HEK293 (cell line): ENCODE measurements around the gene MUC4.
A peak's percentile ranks its signal among the peaks of the same experiment; 100 is the strongest.

Experiments used
- CTCF ChIA-PET: fragments of 350-600 bp; formaldehyde crosslinking; extraction: SDS; loops from one replicate; lab custom pipeline; 2021; ENCODE audit warnings: antibody characterized with exemption; lab: Yijun Ruan, JAX
- POLR2A ChIA-PET: fragments of 300-600 bp; formaldehyde crosslinking; extraction: SDS; loops from one replicate; lab custom pipeline; 2020; ENCODE audit warnings: antibody characterized with exemption, inconsistent platforms; lab: Yijun Ruan, JAX
- H3K27ac ChIP-seq: fragments of 200-500 bp; sonication (Bioruptor generic); 2 replicates; pipeline ENCODE4 v1.5.1; 2014; ENCODE audit warnings: low read depth, low read length, control low read depth, inconsistent platforms; ENCODE audit errors: extremely low read depth
- H3K36me3 ChIP-seq, 2 experiments: fragments of 200-500 bp in 1 of 2; sonication (Bioruptor generic) in 1 of 2; 1 replicate in 1 of 2; 2 replicates in 1 of 2; pipeline ENCODE4 v1.5.1; 2014 to 2017; ENCODE audit warnings: inconsistent platforms in 2 of 2, low read length in 2 of 2; ENCODE audit not compliant: control insufficient read depth in 2 of 2, insufficient read depth in 1 of 2
- H3K4me1 ChIP-seq: fragments of 200-500 bp; sonication (Bioruptor generic); 2 replicates; pipeline ENCODE4 v1.5.1; 2014; ENCODE audit warnings: mild to moderate bottlenecking, low read length, inconsistent platforms; ENCODE audit not compliant: control insufficient read depth, insufficient read depth
- H3K4me3 ChIP-seq: 2 replicates; pipeline ENCODE4 v1.5.1; 2011; ENCODE audit warnings: low read depth, mild to moderate bottlenecking, control low read depth, low read length, moderate library complexity
- H3K9me3 ChIP-seq: fragments of 200-500 bp; sonication (Bioruptor generic); 2 replicates; pipeline ENCODE4 v1.5.1; 2014; ENCODE audit warnings: low read depth, low read length, inconsistent platforms; ENCODE audit not compliant: control insufficient read depth, insufficient read depth
- BCL11B ChIP-seq: fragments of 450-650 bp; formaldehyde crosslinking; IDR thresholded peaks from 2 replicates; pipeline ENCODE4 v1.5.1; 2016; ENCODE audit warnings: low read depth, missing biosample characterization, missing genetic modification characterization
- CTCF ChIP-seq: fragments of 450-650 bp; formaldehyde crosslinking; IDR thresholded peaks from 2 replicates; pipeline ENCODE4 v1.5.1; 2016; ENCODE audit warnings: missing biosample characterization, missing genetic modification characterization
- PRDM2 ChIP-seq: fragments of 450-650 bp; formaldehyde crosslinking; IDR thresholded peaks from 2 replicates; pipeline ENCODE4 v1.5.1; 2016; ENCODE audit warnings: missing biosample characterization, missing genetic modification characterization, borderline replicate concordance
- TRIM28 ChIP-seq: IDR thresholded peaks from 2 replicates; pipeline ENCODE4 v1.6.1; 2011; ENCODE audit warnings: low read length, control low read depth, borderline replicate concordance
- ZBTB17 ChIP-seq: fragments of 450-650 bp; formaldehyde crosslinking; IDR thresholded peaks from 2 replicates; pipeline ENCODE4 v1.5.1; 2016; ENCODE audit warnings: missing biosample characterization, missing genetic modification characterization
- ZBTB7A ChIP-seq: fragments of 450-650 bp; formaldehyde crosslinking; IDR thresholded peaks from 2 replicates; pipeline ENCODE4 v1.5.1; 2016; ENCODE audit warnings: low read depth, missing biosample characterization, missing genetic modification characterization
- ZBTB8A ChIP-seq: fragments of 450-650 bp; formaldehyde crosslinking; IDR thresholded peaks from 2 replicates; pipeline ENCODE4 v1.5.1; 2016; ENCODE audit warnings: missing biosample characterization, missing genetic modification characterization
- ZFHX2 ChIP-seq: fragments of 450-650 bp; formaldehyde crosslinking; conservative IDR thresholded peaks from 2 replicates; pipeline ENCODE4 v1.5.1; 2016; ENCODE audit warnings: missing biosample characterization, missing genetic modification characterization
- ZFP37 ChIP-seq: fragments of 450-650 bp; formaldehyde crosslinking; IDR thresholded peaks from 2 replicates; pipeline ENCODE4 v1.5.1; 2016; ENCODE audit warnings: missing biosample characterization, missing genetic modification characterization
- ZNF169 ChIP-seq: fragments of 450-650 bp; formaldehyde crosslinking; IDR thresholded peaks from 2 replicates; pipeline ENCODE4 v1.5.1; 2016; ENCODE audit warnings: missing biosample characterization, missing genetic modification characterization
- ZNF2 ChIP-seq: fragments of 450-650 bp; formaldehyde crosslinking; IDR thresholded peaks from 2 replicates; pipeline ENCODE4 v1.5.1; 2016; ENCODE audit warnings: missing biosample characterization, missing genetic modification characterization
- ZNF223 ChIP-seq: fragments of 450-650 bp; formaldehyde crosslinking; IDR thresholded peaks from 2 replicates; pipeline ENCODE4 v1.5.1; 2016; ENCODE audit warnings: missing biosample characterization, missing genetic modification characterization
- ZNF548 ChIP-seq: fragments of 450-650 bp; formaldehyde crosslinking; IDR thresholded peaks from 2 replicates; pipeline ENCODE4 v1.5.1; 2016; ENCODE audit warnings: missing biosample characterization, missing genetic modification characterization
- ZNF623 ChIP-seq: fragments of 450-650 bp; formaldehyde crosslinking; IDR thresholded peaks from 2 replicates; pipeline ENCODE4 v1.5.1; 2016; ENCODE audit warnings: missing biosample characterization, missing genetic modification characterization
- ZNF654 ChIP-seq: fragments of 450-650 bp; formaldehyde crosslinking; IDR thresholded peaks from 2 replicates; pipeline ENCODE4 v1.5.1; 2016; ENCODE audit warnings: low read depth, missing biosample characterization, missing genetic modification characterization
- TF ChIP-seq, protein P1 (sequence below): fragments of 450-650 bp; formaldehyde crosslinking; conservative IDR thresholded peaks from 2 replicates; pipeline ENCODE4 v1.5.1; 2016; ENCODE audit warnings: low read depth, missing biosample characterization, missing genetic modification characterization
- TF ChIP-seq, protein P2 (sequence below): fragments of 450-650 bp; formaldehyde crosslinking; IDR thresholded peaks from 2 replicates; pipeline ENCODE4 v1.5.1; 2016; ENCODE audit warnings: missing biosample characterization, missing genetic modification characterization

Gene MUC4

GRCh38 chr3:195859061-195859845, 47.5 kb upstream of the MUC4 start:
- no peak overlapping the region for H3K4me3 ChIP-seq
- TF ChIP-seq ZBTB17 (tag by site-specific recombination) (0 out of 2 replicates have a peak, but pooled peaks have one; percentile 22), ZFP37 (tag by site-specific recombination) (no peak), ZBTB8A (tag by site-specific recombination) (no peak), ZNF548 (tag by site-specific recombination) (no peak), ZNF654 (peak; percentile 66), ZNF2 (tag by site-specific recombination) (peak; percentile 81), BCL11B (0 out of 2 replicates have a peak, but pooled peaks have one; percentile 35), ZFHX2 (tag by site-specific recombination) (0 out of 2 replicates have a peak, but pooled peaks have one; percentile 31), ZNF169 (tag by site-specific recombination) (no peak), CTCF (tag by site-specific recombination) (0 out of 2 replicates have a peak, but pooled peaks have one; percentile 51), ZBTB7A (tag by site-specific recombination) (no peak)
- TF ChIP-seq, protein P1, sequence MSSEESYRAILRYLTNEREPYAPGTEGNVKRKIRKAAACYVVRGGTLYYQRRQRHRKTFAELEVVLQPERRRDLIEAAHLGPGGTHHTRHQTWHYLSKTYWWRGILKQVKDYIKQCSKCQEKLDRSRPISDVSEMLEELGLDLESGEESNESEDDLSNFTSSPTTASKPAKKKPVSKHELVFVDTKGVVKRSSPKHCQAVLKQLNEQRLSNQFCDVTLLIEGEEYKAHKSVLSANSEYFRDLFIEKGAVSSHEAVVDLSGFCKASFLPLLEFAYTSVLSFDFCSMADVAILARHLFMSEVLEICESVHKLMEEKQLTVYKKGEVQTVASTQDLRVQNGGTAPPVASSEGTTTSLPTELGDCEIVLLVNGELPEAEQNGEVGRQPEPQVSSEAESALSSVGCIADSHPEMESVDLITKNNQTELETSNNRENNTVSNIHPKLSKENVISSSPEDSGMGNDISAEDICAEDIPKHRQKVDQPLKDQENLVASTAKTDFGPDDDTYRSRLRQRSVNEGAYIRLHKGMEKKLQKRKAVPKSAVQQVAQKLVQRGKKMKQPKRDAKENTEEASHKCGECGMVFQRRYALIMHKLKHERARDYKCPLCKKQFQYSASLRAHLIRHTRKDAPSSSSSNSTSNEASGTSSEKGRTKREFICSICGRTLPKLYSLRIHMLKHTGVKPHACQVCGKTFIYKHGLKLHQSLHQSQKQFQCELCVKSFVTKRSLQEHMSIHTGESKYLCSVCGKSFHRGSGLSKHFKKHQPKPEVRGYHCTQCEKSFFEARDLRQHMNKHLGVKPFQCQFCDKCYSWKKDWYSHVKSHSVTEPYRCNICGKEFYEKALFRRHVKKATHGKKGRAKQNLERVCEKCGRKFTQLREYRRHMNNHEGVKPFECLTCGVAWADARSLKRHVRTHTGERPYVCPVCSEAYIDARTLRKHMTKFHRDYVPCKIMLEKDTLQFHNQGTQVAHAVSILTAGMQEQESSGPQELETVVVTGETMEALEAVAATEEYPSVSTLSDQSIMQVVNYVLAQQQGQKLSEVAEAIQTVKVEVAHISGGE (tag by site-specific recombination) = no peak
- TF ChIP-seq, all 188 proteins: peak for 6
- Histone ChIP-seq H3K27ac (no peak overlapping the region), H3K9me3 (no peaks in the 10 kb centered on the region), H3K4me1 (no peaks in the 10 kb centered on the region), H3K36me3 (peaks cover 0 to 10% of the 10 kb centered on the region in 2 experiments; a peak in 1 of 3 replicates)
- CTCF ChIA-PET = interaction anchor here (0.5 to 4.5 kb wide), 14 partner anchors 8 to 254 kb away, joined by 3 to 30 read pairs (median 4); partner anchors contain the start of gene TNK2
- POLR2A ChIA-PET = no interaction called here

DNA sequence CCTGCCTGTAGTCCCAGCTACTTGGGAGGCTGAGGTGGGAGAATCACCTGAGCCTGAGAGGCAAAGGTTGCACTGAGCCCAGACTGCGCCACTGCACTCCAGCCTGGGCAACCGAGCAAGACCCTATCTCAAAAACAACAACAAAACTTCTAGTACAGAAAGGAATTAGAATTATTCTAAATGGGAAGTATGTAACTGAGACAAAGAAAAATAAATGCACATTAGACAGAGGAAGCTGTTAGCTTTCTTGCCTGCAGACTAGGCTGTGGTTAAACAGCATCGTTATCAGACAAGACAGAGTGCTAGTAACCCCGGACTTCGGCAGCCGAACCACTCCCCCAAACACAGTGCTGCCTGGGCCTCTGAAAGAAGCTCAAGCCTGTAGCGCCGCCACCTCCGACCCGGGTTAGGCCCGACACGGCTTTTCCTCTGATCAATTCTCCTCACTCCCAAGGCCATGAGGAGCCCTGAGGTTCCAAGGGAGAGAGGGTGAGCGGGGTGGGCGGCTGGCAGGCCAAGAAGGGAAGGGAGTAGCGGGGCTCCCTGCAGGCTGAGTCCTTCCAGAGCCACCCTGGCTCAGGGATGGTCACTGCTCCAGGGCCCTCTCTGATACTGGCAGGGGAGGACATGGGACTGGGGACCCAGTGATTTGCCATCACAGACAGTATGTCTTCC, 44.8 kb upstream of the MUC4 start:
- H3K36me3 ChIP-seq = no peaks in the 10 kb centered on the region
- POLR2A ChIA-PET = no interaction called here
- H3K9me3 ChIP-seq = no peaks in the 10 kb centered on the region
- CTCF ChIA-PET = interaction anchor here (0.6 to 4.5 kb wide), 6 partner anchors 13 to 135 kb away, joined by 3 to 30 read pairs (median 4); no protein-coding TSS in a partner anchor
- no peak overlapping the region for H3K4me3 ChIP-seq
- H3K27ac ChIP-seq = no peak overlapping the region
- no peaks in the 10 kb centered on the region for H3K4me1 ChIP-seq
- no peak for TF ChIP-seq PRDM2 (tag by site-specific recombination)
- no peak for TF ChIP-seq ZFP37 (tag by site-specific recombination)
- no peak for TF ChIP-seq ZNF223 (tag by site-specific recombination)
- TF ChIP-seq, protein P2, sequence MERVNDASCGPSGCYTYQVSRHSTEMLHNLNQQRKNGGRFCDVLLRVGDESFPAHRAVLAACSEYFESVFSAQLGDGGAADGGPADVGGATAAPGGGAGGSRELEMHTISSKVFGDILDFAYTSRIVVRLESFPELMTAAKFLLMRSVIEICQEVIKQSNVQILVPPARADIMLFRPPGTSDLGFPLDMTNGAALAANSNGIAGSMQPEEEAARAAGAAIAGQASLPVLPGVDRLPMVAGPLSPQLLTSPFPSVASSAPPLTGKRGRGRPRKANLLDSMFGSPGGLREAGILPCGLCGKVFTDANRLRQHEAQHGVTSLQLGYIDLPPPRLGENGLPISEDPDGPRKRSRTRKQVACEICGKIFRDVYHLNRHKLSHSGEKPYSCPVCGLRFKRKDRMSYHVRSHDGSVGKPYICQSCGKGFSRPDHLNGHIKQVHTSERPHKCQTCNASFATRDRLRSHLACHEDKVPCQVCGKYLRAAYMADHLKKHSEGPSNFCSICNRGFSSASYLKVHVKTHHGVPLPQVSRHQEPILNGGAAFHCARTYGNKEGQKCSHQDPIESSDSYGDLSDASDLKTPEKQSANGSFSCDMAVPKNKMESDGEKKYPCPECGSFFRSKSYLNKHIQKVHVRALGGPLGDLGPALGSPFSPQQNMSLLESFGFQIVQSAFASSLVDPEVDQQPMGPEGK (tag by site-specific recombination) = no peak
- no peak for TF ChIP-seq TRIM28
- no peak for TF ChIP-seq ZNF623
